Endothelial cell of umbilical vein (primary cell): Measurements from ENCODE around the gene WDFY3. TPM values are rescaled to one million over a fixed set of nuclear protein-coding genes. Genes with fewer than 3 reads are reported as not detected.

Experiments used
- BruUV-seq: library from RNA; stranded (reverse); fragments of 400-500 nt; replicated peaks from 2 replicates; lab custom pipeline; 2021; lab: Mats Ljungman, UMichigan
- CTCF ChIA-PET: fragments of 300-600, 350-600 bp; sonication (Branson Sonifier 250); formaldehyde crosslinking; loops from one replicate; lab custom pipeline; 2021; ENCODE audit warnings: antibody characterized with exemption, inconsistent platforms; lab: Charles Lee
- POLR2A ChIA-PET: fragments of 300-600, 350-600 bp; sonication (Branson Sonifier 250); formaldehyde crosslinking; loops from one replicate; lab custom pipeline; 2021; ENCODE audit warnings: antibody characterized with exemption, inconsistent platforms; lab: Charles Lee
- DNase-seq: peaks from one replicate; pipeline ENCODE4 v3.0.0-alpha.2; 2011; ENCODE audit warnings: low read depth, low spot score
- FAIRE-seq: peaks from 2 replicates; lab custom pipeline; 2011; peaks lifted over from hg19 to GRCh38; lab: Jason Lieb, UNC
- H2AFZ ChIP-seq: 2 replicates; pipeline ENCODE4 v1.6.0; 2012; ENCODE audit warnings: low read depth, low read length, control low read depth, inconsistent platforms
- H3K27ac ChIP-seq: 2 replicates; pipeline ENCODE4 v1.5.1; 2011; ENCODE audit warnings: low read depth, mild to moderate bottlenecking, control low read depth, low read length, moderate library complexity; ENCODE audit not compliant: insufficient read depth
- H3K27me3 ChIP-seq, 2 experiments: 2 replicates each; pipeline versions ENCODE4 v1.6.0 to v1.6.1; 2011; ENCODE audit warnings: low read length in 2 of 2, mixed read lengths in 1 of 2; ENCODE audit not compliant: control insufficient read depth in 2 of 2, insufficient read depth in 2 of 2
- H3K36me3 ChIP-seq, 2 experiments: 2 replicates in 1 of 2; 3 replicates in 1 of 2; pipeline ENCODE4 v1.5.1; 2011; ENCODE audit warnings: low read length in 2 of 2, mild to moderate bottlenecking in 1 of 2, moderate library complexity in 1 of 2; ENCODE audit not compliant: control insufficient read depth in 2 of 2, insufficient read depth in 2 of 2; ENCODE audit errors: extremely low read depth in 1 of 2
- H3K4me1 ChIP-seq: 3 replicates; pipeline ENCODE4 v1.5.1; 2011; ENCODE audit warnings: mild to moderate bottlenecking, low read length; ENCODE audit not compliant: control insufficient read depth, insufficient read depth; ENCODE audit errors: extremely low read depth
- H3K4me2 ChIP-seq: 2 replicates; pipeline ENCODE4 v1.6.1; 2011; ENCODE audit warnings: low read length, control low read depth, mixed read lengths; ENCODE audit not compliant: insufficient read depth
- H3K4me3 ChIP-seq, 3 experiments: fragments of 200-600 bp in 1 of 3; sonication (generic), shearing (Covaris generic) in 1 of 3; replicated peaks in 1 of 3; 2 replicates each; pipeline ENCODE4 v1.5.1; 2011 to 2016; ENCODE audit warnings: control low read depth in 3 of 3, low read length in 3 of 3, mild to moderate bottlenecking in 2 of 3, inconsistent platforms in 1 of 3, low read depth in 1 of 3, moderate library complexity in 1 of 3; ENCODE audit not compliant: insufficient read depth in 1 of 3
- H3K79me2 ChIP-seq: 2 replicates; pipeline ENCODE4 v1.6.0; 2012; ENCODE audit warnings: low read length, inconsistent platforms; ENCODE audit not compliant: control insufficient read depth, insufficient read depth
- H3K9ac ChIP-seq: replicated peaks from 2 replicates; pipeline ENCODE3; 2011; ENCODE audit warnings: low read length, control low read depth; ENCODE audit not compliant: insufficient read depth; ENCODE audit errors: extremely low read depth
- H3K9me1 ChIP-seq: replicated peaks from 3 replicates; pipeline ENCODE4 v1.6.0; 2011; ENCODE audit warnings: mild to moderate bottlenecking, low read length; ENCODE audit not compliant: control insufficient read depth, insufficient read depth; ENCODE audit errors: extremely low read depth
- H3K9me3 ChIP-seq: replicated peaks from 2 replicates; pipeline ENCODE4 v1.5.1; 2012; ENCODE audit warnings: low read length, inconsistent platforms; ENCODE audit not compliant: control insufficient read depth, insufficient read depth
- H4K20me1 ChIP-seq: replicated peaks from 2 replicates; pipeline ENCODE3; 2011; ENCODE audit warnings: mild to moderate bottlenecking, low read length; ENCODE audit not compliant: control insufficient read depth, insufficient read depth; ENCODE audit errors: extremely low read depth
- EZH2 ChIP-seq: IDR thresholded peaks from 2 replicates; pipeline ENCODE4 v1.6.1; 2012; ENCODE audit warnings: borderline replicate concordance, low read depth, mild to moderate bottlenecking, moderate library complexity, low read length, inconsistent platforms; ENCODE audit not compliant: severe bottlenecking
- FOS ChIP-seq: IDR thresholded peaks from 2 replicates; pipeline ENCODE4 v1.6.1; 2011; ENCODE audit warnings: mild to moderate bottlenecking, low read length, moderate library complexity, borderline replicate concordance; ENCODE audit not compliant: insufficient read depth
- GATA2 ChIP-seq: IDR thresholded peaks from 2 replicates; pipeline ENCODE4 v1.7.0; 2011; ENCODE audit warnings: low read depth, mild to moderate bottlenecking, moderate library complexity, mixed read lengths, low read length; ENCODE audit not compliant: insufficient read length, insufficient read depth
- JUN ChIP-seq: IDR thresholded peaks from 2 replicates; pipeline ENCODE4 v1.6.1; 2011; ENCODE audit warnings: borderline replicate concordance, low read depth; ENCODE audit not compliant: insufficient read length, insufficient read depth
- MAX ChIP-seq: IDR thresholded peaks from 2 replicates; pipeline ENCODE4 v1.6.1; 2011; ENCODE audit not compliant: insufficient read depth, insufficient read length
- MYC ChIP-seq: IDR thresholded peaks from one replicate; pipeline ENCODE4 v1.6.1; 2011; ENCODE audit warnings: mild to moderate bottlenecking, low read depth, low read length
- POLR2A ChIP-seq: IDR thresholded peaks from 2 replicates; pipeline ENCODE4 v1.6.1; 2012; ENCODE audit warnings: low read depth, mild to moderate bottlenecking, control low read depth, low read length
- POLR2AphosphoS5 ChIP-seq: IDR thresholded peaks from 2 replicates; pipeline ENCODE4 v1.6.1; 2012; ENCODE audit warnings: low read depth, mild to moderate bottlenecking, control low read depth, low read length, moderate library complexity; ENCODE audit not compliant: insufficient read depth
- dilution Hi-C: fragments of 300-500 bp; cut with MboI; formaldehyde crosslinking; loops from one replicate; pipeline ENCODE4 v1.15.0; 2019; ENCODE audit warnings: low sequenced_read_pairs; ENCODE audit not compliant: extremely low pct_ligation_motif_present
- intact Hi-C: fragments of 100-400 bp; cut with micrococcal nuclease; formaldehyde crosslinking; loops from one replicate; pipeline ENCODE4 v1.10.0; 2022
- polyA plus RNA-seq, 4 experiments: library from polyadenylated mRNA; depleted of rRNA in 3 of 4; stranded (reverse) in 3 of 4; unstranded in 1 of 4; fragments of >200 nt; gene quantifications; 2 replicates each; pipeline versions ENCODE4 v1.2.1 to v1.2.3, GENCODE V29; 2011 to 2012; ENCODE audit warnings: missing spikeins in 1 of 4
- total RNA-seq: library from RNA; stranded (reverse); gene quantifications from 2 replicates; pipeline ENCODE4 v1.2.3, GENCODE V29; 2021
- TF ChIP-seq, protein P1 (sequence below), 2 donors: IDR thresholded peaks; 1 replicate in 1 of 2; 2 replicates in 1 of 2; pipeline ENCODE4 v1.5.1; 2011; ENCODE audit warnings: low read length in 2 of 2, mild to moderate bottlenecking in 2 of 2, moderate library complexity in 2 of 2, control low read depth in 1 of 2, inconsistent platforms in 1 of 2, low read depth in 1 of 2; ENCODE audit not compliant: insufficient read depth in 1 of 2; ENCODE audit errors: extremely low read depth in 1 of 2

Gene WDFY3
- total and polyA plus RNA-seq, 2 donors (not counting 3 experiments of a cell fraction or from before 2014, with no cell fraction given): 37.0 to 113 TPM

- Histone ChIP-seq H3K9me1 (no peaks in the 10 kb centered on the region), H2AFZ (no peak overlapping the region), H3K36me3 (no peaks in the 10 kb centered on the region), H3K9me3 (no peaks in the 10 kb centered on the region), H4K20me1 (no peaks in the 10 kb centered on the region), H3K9ac (no peak overlapping the region), H3K4me2 (no peak overlapping the region), H3K79me2 (peaks cover 89% of the 10 kb centered on the region), H3K4me1 (peaks cover 28% of the 10 kb centered on the region), H3K4me3 (no peak overlapping the region), H3K27me3 (no peaks in the 10 kb centered on the region), H3K27ac (no peak overlapping the region)
- intact Hi-C loops (no loop called here), dilution Hi-C loops (no loop called here)
- DNase-seq (no peak), FAIRE-seq (no peak)
- TF ChIP-seq FOS: no peak
- TF ChIP-seq, protein P1, sequence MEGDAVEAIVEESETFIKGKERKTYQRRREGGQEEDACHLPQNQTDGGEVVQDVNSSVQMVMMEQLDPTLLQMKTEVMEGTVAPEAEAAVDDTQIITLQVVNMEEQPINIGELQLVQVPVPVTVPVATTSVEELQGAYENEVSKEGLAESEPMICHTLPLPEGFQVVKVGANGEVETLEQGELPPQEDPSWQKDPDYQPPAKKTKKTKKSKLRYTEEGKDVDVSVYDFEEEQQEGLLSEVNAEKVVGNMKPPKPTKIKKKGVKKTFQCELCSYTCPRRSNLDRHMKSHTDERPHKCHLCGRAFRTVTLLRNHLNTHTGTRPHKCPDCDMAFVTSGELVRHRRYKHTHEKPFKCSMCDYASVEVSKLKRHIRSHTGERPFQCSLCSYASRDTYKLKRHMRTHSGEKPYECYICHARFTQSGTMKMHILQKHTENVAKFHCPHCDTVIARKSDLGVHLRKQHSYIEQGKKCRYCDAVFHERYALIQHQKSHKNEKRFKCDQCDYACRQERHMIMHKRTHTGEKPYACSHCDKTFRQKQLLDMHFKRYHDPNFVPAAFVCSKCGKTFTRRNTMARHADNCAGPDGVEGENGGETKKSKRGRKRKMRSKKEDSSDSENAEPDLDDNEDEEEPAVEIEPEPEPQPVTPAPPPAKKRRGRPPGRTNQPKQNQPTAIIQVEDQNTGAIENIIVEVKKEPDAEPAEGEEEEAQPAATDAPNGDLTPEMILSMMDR (IDR thresholded peaks at IDR 0.05; ENCODE audit: extremely low read depth in 1 of 2, insufficient read depth in 1 of 2, low read depth in 1 of 2, low read length in 2 of 2): no peak
- no peak for TF ChIP-seq MAX
- no peak for TF ChIP-seq GATA2
- ChIA-PET POLR2A (no interaction called here), CTCF (interaction anchor here (1.1 kb wide), 1 partner anchor 12 kb away, joined by 4 read pairs; no protein-coding TSS in a partner anchor)
- BruUV-seq: no TSS peak
Measured at GRCh38 chr4:84866295-84866694, 100.2 kb downstream of the WDFY3 start.

- H3K27me3 ChIP-seq: no peaks in the 10 kb centered on the region
- dilution Hi-C loops: no loop called here
- no peaks in the 10 kb centered on the region for H3K36me3 ChIP-seq
- H2AFZ ChIP-seq: no peak overlapping the region
- peaks cover 21% of the 10 kb centered on the region for H3K4me1 ChIP-seq
- FAIRE-seq: no peak
- CTCF ChIA-PET: interaction anchor here (1.1 kb wide), 1 partner anchor 12 kb away, joined by 4 read pairs; no protein-coding TSS in a partner anchor
- H3K9ac ChIP-seq: no peak overlapping the region
- no peak overlapping the region for H3K4me2 ChIP-seq
- intact Hi-C loops: no loop called here
- POLR2A ChIA-PET: no interaction called here
- H3K9me1 ChIP-seq: no peaks in the 10 kb centered on the region
- BruUV-seq: no TSS peak
- H3K4me3 ChIP-seq: no peak overlapping the region
- H4K20me1 ChIP-seq: no peaks in the 10 kb centered on the region
- no peaks in the 10 kb centered on the region for H3K9me3 ChIP-seq
- TF ChIP-seq MAX (no peak), EZH2 (no peak), JUN (no peak), FOS (no peak), MYC (no peak), GATA2 (no peak), POLR2A (no peak), POLR2AphosphoS5 (no peak)
- TF ChIP-seq, protein P1 (IDR thresholded peaks at IDR 0.05; ENCODE audit: extremely low read depth in 1 of 2, insufficient read depth in 1 of 2, low read depth in 1 of 2, low read length in 2 of 2): no peak
- peaks cover 93% of the 10 kb centered on the region for H3K79me2 ChIP-seq
- H3K27ac ChIP-seq: no peak overlapping the region
- DNase-seq: no peak
Measured at GRCh38 chr4:84865600-84865999, 100.9 kb downstream of the WDFY3 start.
